Measurements from ENCODE around the gene ZNF423. TPM values are rescaled to one million over a fixed set of nuclear protein-coding genes. Genes with fewer than 3 reads are reported as not detected.

Gene ZNF423
- total and polyA plus RNA-seq, 2 experiments from 2014 or later: 14.9 to 41.8 TPM

GRCh38 chr16:49478616-49479015, 377.3 kb downstream of the ZNF423 start (continued):
- TF ChIP-seq, protein P1, sequence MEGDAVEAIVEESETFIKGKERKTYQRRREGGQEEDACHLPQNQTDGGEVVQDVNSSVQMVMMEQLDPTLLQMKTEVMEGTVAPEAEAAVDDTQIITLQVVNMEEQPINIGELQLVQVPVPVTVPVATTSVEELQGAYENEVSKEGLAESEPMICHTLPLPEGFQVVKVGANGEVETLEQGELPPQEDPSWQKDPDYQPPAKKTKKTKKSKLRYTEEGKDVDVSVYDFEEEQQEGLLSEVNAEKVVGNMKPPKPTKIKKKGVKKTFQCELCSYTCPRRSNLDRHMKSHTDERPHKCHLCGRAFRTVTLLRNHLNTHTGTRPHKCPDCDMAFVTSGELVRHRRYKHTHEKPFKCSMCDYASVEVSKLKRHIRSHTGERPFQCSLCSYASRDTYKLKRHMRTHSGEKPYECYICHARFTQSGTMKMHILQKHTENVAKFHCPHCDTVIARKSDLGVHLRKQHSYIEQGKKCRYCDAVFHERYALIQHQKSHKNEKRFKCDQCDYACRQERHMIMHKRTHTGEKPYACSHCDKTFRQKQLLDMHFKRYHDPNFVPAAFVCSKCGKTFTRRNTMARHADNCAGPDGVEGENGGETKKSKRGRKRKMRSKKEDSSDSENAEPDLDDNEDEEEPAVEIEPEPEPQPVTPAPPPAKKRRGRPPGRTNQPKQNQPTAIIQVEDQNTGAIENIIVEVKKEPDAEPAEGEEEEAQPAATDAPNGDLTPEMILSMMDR (conservative IDR thresholded peaks at IDR 0.05; ENCODE audit: low read depth in 2 of 2): no peak
- TF ChIP-seq, protein P2, sequence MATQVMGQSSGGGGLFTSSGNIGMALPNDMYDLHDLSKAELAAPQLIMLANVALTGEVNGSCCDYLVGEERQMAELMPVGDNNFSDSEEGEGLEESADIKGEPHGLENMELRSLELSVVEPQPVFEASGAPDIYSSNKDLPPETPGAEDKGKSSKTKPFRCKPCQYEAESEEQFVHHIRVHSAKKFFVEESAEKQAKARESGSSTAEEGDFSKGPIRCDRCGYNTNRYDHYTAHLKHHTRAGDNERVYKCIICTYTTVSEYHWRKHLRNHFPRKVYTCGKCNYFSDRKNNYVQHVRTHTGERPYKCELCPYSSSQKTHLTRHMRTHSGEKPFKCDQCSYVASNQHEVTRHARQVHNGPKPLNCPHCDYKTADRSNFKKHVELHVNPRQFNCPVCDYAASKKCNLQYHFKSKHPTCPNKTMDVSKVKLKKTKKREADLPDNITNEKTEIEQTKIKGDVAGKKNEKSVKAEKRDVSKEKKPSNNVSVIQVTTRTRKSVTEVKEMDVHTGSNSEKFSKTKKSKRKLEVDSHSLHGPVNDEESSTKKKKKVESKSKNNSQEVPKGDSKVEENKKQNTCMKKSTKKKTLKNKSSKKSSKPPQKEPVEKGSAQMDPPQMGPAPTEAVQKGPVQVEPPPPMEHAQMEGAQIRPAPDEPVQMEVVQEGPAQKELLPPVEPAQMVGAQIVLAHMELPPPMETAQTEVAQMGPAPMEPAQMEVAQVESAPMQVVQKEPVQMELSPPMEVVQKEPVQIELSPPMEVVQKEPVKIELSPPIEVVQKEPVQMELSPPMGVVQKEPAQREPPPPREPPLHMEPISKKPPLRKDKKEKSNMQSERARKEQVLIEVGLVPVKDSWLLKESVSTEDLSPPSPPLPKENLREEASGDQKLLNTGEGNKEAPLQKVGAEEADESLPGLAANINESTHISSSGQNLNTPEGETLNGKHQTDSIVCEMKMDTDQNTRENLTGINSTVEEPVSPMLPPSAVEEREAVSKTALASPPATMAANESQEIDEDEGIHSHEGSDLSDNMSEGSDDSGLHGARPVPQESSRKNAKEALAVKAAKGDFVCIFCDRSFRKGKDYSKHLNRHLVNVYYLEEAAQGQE (IDR thresholded peaks at IDR 0.05; ENCODE audit: unreplicated experiment): no peak
- TF ChIP-seq POLR2AphosphoS5 (IDR thresholded peaks at IDR 0.05; ENCODE audit: low read depth): no peak
- no peak for TF ChIP-seq STAT1 (IDR thresholded peaks at IDR 0.05; ENCODE audit: unreplicated experiment)
- no peak for TF ChIP-seq ZNF114 (CRISPR knock-in tag; IDR thresholded peaks at IDR 0.05)

DNA sequence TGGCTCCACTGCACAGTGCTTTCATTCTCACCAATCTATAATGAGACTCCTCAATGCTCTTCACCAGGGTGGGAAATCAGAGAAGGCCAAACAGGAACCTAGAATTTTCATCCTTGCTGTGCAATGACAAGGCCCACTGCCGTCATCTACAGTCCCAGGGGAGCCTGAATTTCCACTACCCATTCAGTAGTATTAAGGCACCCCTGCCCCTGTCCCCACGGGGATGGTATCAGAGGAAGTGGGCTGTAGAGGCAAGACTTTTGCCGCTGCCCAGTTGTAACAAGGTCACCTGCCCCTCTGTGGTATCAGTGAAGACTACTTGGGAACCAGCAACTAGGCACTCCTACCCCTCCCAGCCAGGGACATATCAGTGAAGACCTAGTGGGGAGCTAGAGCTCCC, 377.8 kb downstream of the ZNF423 start:
- no peak for TF ChIP-seq EZH2phosphoT487 (IDR thresholded peaks at IDR 0.05; ENCODE audit: unreplicated experiment)
- no peak for TF ChIP-seq ZNF462 (CRISPR knock-in tag; IDR thresholded peaks at IDR 0.05)
- no peak for TF ChIP-seq CREB1 (CRISPR knock-in tag; IDR thresholded peaks at IDR 0.05; ENCODE audit: low read depth)
- no peak for TF ChIP-seq POLR2AphosphoS5 (IDR thresholded peaks at IDR 0.05; ENCODE audit: low read depth)
- ATAC-seq (no peak), DNase-seq (ENCODE audit: low spot score) (no peak)
- Histone ChIP-seq H3K4me2 (no peak overlapping the region), H3K36me3 (ENCODE audit: insufficient read depth) (no peaks in the 10 kb centered on the region), H3K4me3 (no peak overlapping the region), H2AFZ (no peak overlapping the region), H3K9me2 (ENCODE audit: insufficient read depth) (no peaks in the 10 kb centered on the region), H3F3A (replicated peaks; ENCODE audit: low read depth) (no peaks in the 10 kb centered on the region), H3K4me1 (ENCODE audit: insufficient read depth) (no peaks in the 10 kb centered on the region), H3K27ac (ENCODE audit: low read depth) (no peak overlapping the region), H4K20me1 (replicated peaks; ENCODE audit: insufficient read depth) (no peaks in the 10 kb centered on the region), H3K27me3 (ENCODE audit: insufficient read depth) (no peaks in the 10 kb centered on the region), H3K79me2 (replicated peaks; ENCODE audit: insufficient read depth) (no peaks in the 10 kb centered on the region)
- H3K9me3 Mint-ChIP-seq: no peaks in the 10 kb centered on the region
- H3K27me3 Mint-ChIP-seq (ENCODE audit: insufficient read depth, low read depth, poor library complexity): no peaks in the 10 kb centered on the region
- no peaks in the 10 kb centered on the region for H3K36me3 Mint-ChIP-seq (ENCODE audit: low read depth)
- H3K4me3 Mint-ChIP-seq: no peak overlapping the region
- H3K4me1 Mint-ChIP-seq: no peaks in the 10 kb centered on the region; the same call in 2 of the 3 replicates
- H3K27ac Mint-ChIP-seq: no peak overlapping the region
